HG03097 (cell line): ENCODE results near the gene CCDC187.

Experiments
- ATAC-seq: cut with Tn5 transposase; IDR thresholded peaks from one replicate; pipeline ENCODE4 v1.9.1; 2021; ENCODE audit not compliant: unreplicated experiment, low FRiP score

Gene CCDC187

DNA sequence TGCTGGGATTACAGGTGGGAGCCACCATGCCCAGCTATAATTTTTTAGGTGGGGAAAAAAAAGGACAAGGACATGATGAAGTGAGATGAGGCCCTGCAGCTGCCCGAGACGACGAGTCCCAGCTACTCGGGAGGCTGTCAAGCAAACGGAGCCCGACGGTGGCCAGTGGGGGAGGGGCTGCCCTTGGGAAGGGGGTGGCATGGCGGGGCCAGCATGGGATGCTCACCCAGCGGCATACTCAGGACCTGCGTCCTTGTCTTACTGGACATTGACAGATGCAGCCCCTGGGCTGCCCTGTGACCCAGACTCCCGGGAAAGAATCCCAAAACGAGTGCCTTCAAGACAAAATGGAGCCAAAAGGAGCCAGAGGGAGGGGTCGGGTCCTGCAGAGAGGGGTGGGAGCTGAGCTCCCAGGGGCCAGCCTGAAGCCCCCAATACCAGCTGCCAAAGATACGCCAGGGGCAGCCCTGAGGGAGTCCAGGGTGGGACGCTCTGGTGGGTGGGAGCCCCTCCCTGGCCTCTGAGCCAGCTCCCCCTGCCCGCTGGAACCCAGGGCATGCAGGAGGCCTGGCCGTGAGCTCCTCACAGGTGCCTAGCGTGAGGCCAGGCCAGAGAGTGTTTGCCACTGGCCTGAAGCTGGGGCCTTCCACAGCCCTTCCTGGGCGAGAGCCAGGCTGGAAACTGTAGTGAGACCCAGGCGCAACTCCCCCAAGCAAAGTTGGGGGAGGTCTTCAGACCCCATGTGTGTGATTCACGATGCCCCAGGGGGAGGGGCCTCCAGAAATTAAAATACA lies 15.7 kb downstream of the CCDC187 start:
- ATAC-seq, result no peak

GRCh38 chr9:136286987-136287379 lies 16.9 kb downstream of the CCDC187 start:
- no peak for ATAC-seq

GRCh38 chr9:136286359-136286986 lies 17.4 kb downstream of the CCDC187 start:
- no peak for ATAC-seq

GRCh38 chr9:136285501-136286358 lies 18.2 kb downstream of the CCDC187 start:
- no peak for ATAC-seq

DNA sequence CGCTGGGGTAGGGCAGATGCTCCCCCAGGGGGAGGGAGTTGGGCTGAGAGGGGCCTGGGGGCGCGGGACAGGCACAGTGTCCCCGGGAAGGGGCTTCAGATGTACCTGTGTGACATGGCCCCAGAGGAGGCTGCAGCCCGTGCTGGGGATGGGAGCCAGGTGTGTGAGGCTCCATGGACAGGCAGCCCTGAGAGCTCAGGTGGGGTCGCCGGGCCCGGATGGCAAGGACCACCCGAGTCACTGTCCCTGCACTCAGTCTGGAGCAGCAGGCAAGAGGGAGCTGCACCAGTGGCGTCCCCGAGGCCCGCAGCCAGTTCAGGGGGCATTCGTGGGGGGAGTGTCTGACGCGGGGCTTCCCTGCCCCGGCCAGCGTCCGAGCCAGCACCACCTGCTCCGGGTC lies 18.9 kb downstream of the CCDC187 start:
- ATAC-seq, result no peak

GRCh38 chr9:136284311-136284710 lies 19.6 kb downstream of the CCDC187 start:
- ATAC-seq, result no peak

GRCh38 chr9:136283291-136284235 lies 20.3 kb downstream of the CCDC187 start:
- ATAC-seq, result no peak

- ATAC-seq, result no peak
Observed at GRCh38 chr9:136282272-136282861, 21.5 kb downstream of the CCDC187 start.

DNA sequence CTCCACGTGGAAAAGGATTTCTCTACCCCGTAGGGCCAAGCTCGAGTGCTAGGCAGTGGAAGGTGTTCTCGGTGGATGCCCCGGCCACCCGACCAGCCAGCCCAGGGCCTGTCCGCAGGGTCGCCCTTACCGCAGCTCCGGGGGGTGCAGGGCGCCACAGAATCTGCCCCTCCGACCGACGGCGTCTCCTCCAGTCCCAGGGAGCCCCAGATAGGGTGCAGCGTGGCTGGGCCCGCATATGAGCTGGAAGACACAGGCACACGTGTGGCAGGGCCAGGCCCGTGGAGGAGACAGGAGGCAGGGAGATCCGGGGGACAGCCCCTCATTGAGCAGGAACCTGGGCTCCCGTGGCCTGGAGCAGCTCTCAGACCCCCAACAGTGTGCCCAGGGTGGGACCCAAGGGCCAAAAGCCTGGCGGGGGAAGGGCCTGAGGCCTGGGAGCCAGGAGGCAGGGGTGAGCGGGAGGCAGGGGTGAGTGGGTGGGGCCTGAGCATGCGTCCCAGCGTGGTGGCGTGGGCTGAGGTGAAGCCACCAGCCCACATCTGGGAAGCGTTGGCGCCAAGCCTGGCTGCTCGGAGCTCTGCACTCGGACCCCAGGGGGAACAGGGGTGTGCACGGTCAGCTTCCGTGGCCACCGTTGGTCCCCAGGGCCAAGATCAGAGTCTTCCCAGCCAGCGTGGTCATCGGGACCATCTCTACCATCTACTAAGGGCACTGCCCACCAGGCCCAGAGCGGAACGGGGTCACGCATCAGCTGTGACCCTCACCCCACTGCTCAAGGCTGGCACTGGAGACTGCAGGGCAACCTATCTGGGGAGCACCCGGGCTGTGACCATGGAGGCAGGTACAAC lies 22.2 kb downstream of the CCDC187 start:
- ATAC-seq, result no peak

- no peak for ATAC-seq
Observed at GRCh38 chr9:136280535-136281315, 23.2 kb downstream of the CCDC187 start.

GRCh38 chr9:136279471-136279870 lies 24.4 kb downstream of the CCDC187 start:
- ATAC-seq, result no peak

DNA sequence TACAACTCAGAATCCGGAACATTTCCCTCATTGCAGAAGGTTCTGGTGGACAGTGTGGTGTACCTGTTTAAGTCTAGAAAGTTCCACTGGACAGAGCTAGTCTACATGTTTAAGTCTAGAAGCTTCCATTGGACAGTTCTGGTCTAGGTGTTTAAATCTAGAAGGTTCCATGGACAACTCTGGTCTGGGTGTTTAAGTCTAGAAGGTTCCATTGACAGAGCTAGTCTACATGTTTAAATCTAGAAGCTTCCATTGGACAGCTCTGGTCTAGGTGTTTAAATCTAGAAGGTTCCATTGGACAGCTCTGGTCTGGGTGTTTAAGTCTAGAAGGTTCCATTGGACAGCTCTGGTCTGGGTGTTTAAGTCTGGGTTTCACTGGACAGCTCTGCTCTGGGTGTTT lies 25.0 kb downstream of the CCDC187 start:
- ATAC-seq, result no peak

GRCh38 chr9:136278221-136278620 lies 25.7 kb downstream of the CCDC187 start:
- ATAC-seq, result no peak

- no peak for ATAC-seq
Observed at GRCh38 chr9:136277746-136278145, 26.1 kb downstream of the CCDC187 start.

GRCh38 chr9:136276716-136277115 lies 27.2 kb downstream of the CCDC187 start:
- ATAC-seq, result no peak

DNA sequence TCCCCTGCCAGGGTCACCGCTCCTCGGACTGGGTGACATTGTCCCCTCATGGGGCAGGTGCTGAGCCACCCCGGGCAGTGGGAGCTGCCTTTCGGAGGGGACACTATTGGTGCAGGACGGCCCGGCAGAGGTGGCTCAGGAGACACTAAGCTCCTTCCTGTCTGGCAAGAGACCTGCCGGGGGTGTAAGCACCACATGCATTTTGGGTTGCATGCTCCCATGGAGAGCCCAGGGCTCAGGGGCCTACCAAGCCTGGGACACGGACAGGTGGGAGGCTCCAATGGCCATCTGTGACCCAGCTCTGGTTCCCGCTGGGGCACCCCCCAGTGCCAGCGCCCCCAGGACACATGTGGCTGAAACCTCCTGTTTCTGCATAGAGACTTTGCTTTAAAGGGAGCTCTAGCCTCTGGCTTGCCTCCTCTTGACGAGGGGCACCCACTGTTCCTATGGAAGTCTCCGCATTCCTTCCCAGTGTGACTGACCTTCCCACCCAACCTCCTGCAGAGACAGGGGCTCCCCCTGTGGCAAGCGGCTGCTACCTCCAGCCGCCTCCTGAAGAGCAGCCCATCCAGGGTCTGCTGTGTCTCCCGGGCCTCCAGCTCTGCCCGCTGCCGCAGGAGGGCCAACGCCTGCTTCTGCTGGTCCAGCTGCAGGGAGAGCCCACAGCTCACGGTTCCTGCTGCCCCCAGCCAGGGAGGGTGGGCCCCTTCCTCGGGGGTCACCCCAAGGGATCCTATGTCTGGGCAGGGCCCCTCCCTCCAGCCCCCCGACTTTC lies 28.1 kb downstream of the CCDC187 start:
- no peak for ATAC-seq
